GM12874 (cell line): Measurements from ENCODE around the gene RGS6.

Source experiments
- CTCF ChIP-seq: IDR thresholded peaks from 2 replicates; pipeline ENCODE4 v1.5.1; 2011; ENCODE audit warnings: low read depth, mild to moderate bottlenecking, control low read depth, low read length, moderate library complexity; ENCODE audit not compliant: insufficient read depth

The RGS6 gene

GRCh38 chr14:72510566-72510965, 578.3 kb downstream of the RGS6 start:
- no peak for TF ChIP-seq CTCF

DNA sequence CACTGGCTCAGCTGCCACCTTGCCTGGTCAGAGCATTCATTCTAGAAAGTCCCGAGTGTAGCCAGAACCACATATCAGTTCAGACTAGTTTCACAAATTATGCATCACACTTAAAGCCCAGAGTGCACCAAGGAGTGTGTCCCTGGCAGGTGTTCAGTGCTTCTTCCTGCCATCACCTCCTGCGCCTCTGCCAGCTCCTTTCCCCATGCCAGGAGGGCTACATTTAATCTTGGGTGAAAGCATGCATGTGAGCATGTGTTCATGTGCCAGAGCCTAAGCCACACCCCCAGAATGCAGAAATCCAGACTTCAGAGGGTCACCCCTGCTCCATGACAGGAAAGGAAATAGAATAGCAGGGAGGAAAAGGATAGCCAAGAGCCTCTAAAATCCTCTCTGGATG, 580.1 kb downstream of the RGS6 start:
- no peak for TF ChIP-seq CTCF

- TF ChIP-seq CTCF = no peak
Observed at GRCh38 chr14:72512925-72513324, 580.7 kb downstream of the RGS6 start.

DNA sequence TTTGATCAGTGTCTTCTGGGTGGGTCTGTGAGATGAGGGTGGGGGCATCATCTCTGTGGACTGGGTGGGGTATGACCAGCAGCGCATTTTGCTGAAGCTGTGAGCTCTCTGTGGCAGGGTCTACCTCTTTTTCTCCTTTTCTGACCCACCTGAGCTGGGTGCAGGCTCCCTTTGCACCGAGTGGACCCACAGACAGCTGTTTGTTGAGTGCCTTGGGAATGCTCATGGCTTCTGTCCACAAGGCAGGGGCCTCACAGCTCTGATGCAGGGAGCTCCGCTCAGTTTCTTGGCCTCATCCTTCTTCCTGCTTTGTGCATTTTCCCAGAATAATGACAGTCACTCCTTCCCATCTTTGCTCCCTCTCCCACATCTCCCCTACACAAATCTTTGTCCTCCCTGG, 581.1 kb downstream of the RGS6 start:
- no peak for TF ChIP-seq CTCF

DNA sequence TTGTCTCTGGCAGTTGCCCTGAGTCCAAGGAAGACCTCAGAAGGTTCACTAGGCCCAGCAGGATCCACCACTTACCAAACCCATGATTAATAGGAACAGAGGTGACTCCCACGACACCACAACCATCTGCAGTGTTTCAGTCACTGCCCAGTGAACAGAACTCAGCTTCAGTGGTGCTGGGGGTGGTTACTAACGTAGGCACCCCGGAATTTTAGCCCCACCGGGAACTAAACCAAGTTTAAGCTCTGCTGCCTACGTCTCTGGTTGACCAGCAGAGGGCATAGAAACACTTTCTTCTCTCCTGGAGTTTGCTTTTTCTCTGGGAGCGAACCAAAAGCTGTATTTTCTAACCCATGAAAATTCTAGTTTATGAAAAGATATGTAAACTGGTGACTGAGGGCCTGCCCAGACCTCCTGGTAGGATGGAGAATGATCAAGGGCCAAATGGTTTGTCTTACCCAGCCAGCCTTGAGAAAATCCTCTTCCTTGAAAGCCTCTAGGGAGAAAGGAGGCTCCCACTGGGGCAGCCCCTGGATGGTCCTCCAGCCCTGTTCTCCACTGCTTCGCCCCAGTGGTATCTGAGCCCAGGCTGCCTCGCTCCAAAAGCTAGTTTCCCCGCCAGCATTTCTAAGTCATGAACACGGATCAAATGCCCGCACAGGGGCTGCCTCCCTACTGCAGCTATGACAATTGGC, 581.9 kb downstream of the RGS6 start:
- TF ChIP-seq CTCF = peak; percentile 63

GRCh38 chr14:72514660-72515025, 582.4 kb downstream of the RGS6 start:
- no peak for TF ChIP-seq CTCF

DNA sequence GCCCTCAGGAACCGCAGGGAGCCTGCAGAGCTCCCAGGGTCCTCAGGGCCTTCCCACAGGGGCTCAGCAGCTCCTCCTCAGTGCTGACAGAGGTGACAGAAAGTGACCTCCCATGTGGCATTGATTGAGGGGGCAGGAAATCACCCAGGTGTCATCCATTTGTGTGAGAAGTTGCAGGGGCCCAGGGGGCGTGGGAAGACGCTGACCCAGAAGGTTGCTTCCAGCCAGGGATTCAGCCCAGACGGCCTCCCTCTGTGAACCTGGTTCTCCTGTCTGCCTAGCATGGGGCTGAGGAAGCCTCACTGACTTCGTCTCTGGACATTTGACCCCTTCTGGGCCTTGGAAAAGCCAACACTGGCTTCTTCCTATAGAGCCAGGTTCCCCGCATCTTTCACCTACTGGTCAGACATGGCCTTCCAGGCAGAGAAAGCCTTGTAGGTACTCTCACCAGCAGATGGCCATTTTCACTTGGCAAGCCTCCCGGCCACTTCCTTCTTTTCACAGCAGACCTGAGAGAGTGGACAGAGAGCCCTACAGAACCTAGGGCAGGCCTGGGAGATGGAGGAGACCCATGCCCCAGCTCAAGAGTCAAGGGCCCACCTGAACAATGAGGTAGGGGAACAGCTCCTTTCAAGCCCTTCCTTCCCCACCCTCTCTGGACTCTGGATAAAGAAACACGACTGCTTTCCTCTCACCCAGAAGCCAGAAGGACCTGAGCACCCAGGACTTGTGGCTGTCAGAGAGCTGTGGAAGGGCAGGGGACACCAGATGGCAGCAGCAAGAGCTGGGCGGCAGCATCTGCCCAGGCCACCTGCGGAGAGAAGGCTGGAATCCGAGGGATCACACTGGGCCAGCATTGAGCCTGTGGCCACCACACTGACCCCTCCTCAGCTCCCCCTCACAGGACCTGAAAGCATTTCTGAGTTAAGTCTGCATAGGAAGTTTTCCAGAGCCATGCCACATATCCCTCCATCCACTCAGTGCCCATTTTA, 583.8 kb downstream of the RGS6 start:
- TF ChIP-seq CTCF = no peak
